Aorta (tissue), 5 donors: Measurements from ENCODE around the gene ESRP2. TPM values are rescaled to one million over a fixed set of nuclear protein-coding genes. Genes with fewer than 3 reads are reported as not detected.

ENCODE experiments used
- ATAC-seq: fragments of 200-7000 bp; cut with Tn5 transposase; one replicate; pipeline ENCODE4 v1.9.1; 2022; ENCODE audit warnings: moderate library complexity; ENCODE audit not compliant: low FRiP score
- DNase-seq, 2 donors: peaks; one replicate each; pipeline ENCODE4 v3.0.0-alpha.2; 2020
- H3K27ac ChIP-seq, 2 donors: one replicate each; pipeline ENCODE4 v1.5.1; 2013; ENCODE audit warnings: low read length in 2 of 2, mild to moderate bottlenecking in 2 of 2, moderate library complexity in 2 of 2, control low read depth in 1 of 2, inconsistent platforms in 1 of 2, low read depth in 1 of 2
- H3K27me3 ChIP-seq, 2 donors: one replicate each; pipeline ENCODE4 v1.6.1; 2013; ENCODE audit warnings: control low read depth in 1 of 2, low read length in 1 of 2, mild to moderate bottlenecking in 1 of 2, moderate library complexity in 1 of 2; ENCODE audit not compliant: insufficient read depth in 2 of 2, control insufficient read depth in 1 of 2
- H3K36me3 ChIP-seq, 2 donors: one replicate each; pipeline ENCODE4 v1.6.1; 2013; ENCODE audit warnings: control low read depth in 1 of 2, low read length in 1 of 2, mild to moderate bottlenecking in 1 of 2; ENCODE audit not compliant: insufficient read depth in 2 of 2, control insufficient read depth in 1 of 2
- H3K4me1 ChIP-seq, 2 donors: one replicate each; pipeline ENCODE4 v1.6.1; 2013; ENCODE audit warnings: low read length in 2 of 2, control low read depth in 1 of 2, mild to moderate bottlenecking in 1 of 2, moderate library complexity in 1 of 2; ENCODE audit not compliant: insufficient read depth in 2 of 2, control insufficient read depth in 1 of 2
- H3K4me3 ChIP-seq, 2 donors: one replicate each; pipeline ENCODE4 v1.5.1; 2013; ENCODE audit warnings: low read length in 2 of 2, control low read depth in 1 of 2, mild to moderate bottlenecking in 1 of 2
- H3K9me3 ChIP-seq: one replicate; pipeline ENCODE4 v1.6.1; 2013; ENCODE audit warnings: mild to moderate bottlenecking, low read length; ENCODE audit not compliant: control insufficient read depth
- WGBS, 2 donors: extraction: QIAGEN DNeasy Blood & Tissue Kit; methylation state at CpG; one replicate each; pipeline ENCODE4 v1.1.7; 2013; 5-methylcytosine and 5-hydroxymethylcytosine counted together
- intact Hi-C, 2 donors: fragments of 100-400 bp; cut with DNase I; formaldehyde crosslinking; loops; one replicate each; pipeline versions ENCODE4 v1.14.2 to v1.15.0; 2022
- polyA plus RNA-seq, 2 donors: library from polyadenylated mRNA; stranded (reverse); fragments of 200-250 nt; gene quantifications; one replicate each; pipeline ENCODE4 v1.2.3, GENCODE V29; 2013
- total RNA-seq, 2 donors: library from RNA; stranded (reverse); fragmentation: NEBNext Ultra II Directional; extraction: Animal tissue kit (Norgen Biotek cat#: 25700); gene quantifications; one replicate each; pipeline ENCODE4 v1.2.1, GENCODE V29; 2021
- donor health status: healthy with polysubstance abuse.
- donor health status: Bipolar disorder and iron deficiency.
- donor health status: DM: no; HTN: no; CAD: no.
- donor health status: DM: no; HTN: no; CAD: no.
- donor health status: DM: yes; HTN: yes; CAD: no.

Gene ESRP2
- total and polyA plus RNA-seq, 4 donors, result 0.03 to 2.3 (median 0.48) TPM

- Histone ChIP-seq H3K27ac (no peak overlapping the region), H3K27me3 (no peaks in the 10 kb centered on the region), H3K4me1 (no peaks in the 10 kb centered on the region), H3K36me3 (no peaks in the 10 kb centered on the region), H3K4me3 (no peak overlapping the region), H3K9me3 (no peaks in the 10 kb centered on the region)
- intact Hi-C loops, result loop anchor here in 1 of 2 donors (2.0 kb wide), 1 partner anchor 233 kb away; no protein-coding TSS in a partner anchor
- DNase-seq (no peak), ATAC-seq (no peak)
- 78 to 79% methylated on average over 4 of the region's 4 CpGs for WGBS, 2 donors
Measured at GRCh38 chr16:68226116-68226515, 9.8 kb downstream of the ESRP2 start.

GRCh38 chr16:68223072-68223471 is 12.9 kb downstream of the ESRP2 start:
- ATAC-seq (no peak), DNase-seq (no peak)
- WGBS, 2 donors, result 66 to 67% methylated on average over 1 of the region's 1 CpG
- intact Hi-C loops, result no loop called here
- Histone ChIP-seq H3K27me3 (no peaks in the 10 kb centered on the region), H3K27ac (no peak overlapping the region), H3K9me3 (no peaks in the 10 kb centered on the region), H3K36me3 (no peaks in the 10 kb centered on the region), H3K4me1 (peaks cover 0 to 2% of the 10 kb centered on the region in 2 donors), H3K4me3 (no peak overlapping the region)

GRCh38 chr16:68219725-68220351 is 16.1 kb downstream of the ESRP2 start:
- WGBS, 2 donors, result 85 to 90% methylated on average over 6 of the region's 6 CpGs
- no peaks in the 10 kb centered on the region for H3K36me3 ChIP-seq
- intact Hi-C loops, result no loop called here
- no peaks in the 10 kb centered on the region for H3K9me3 ChIP-seq
- DNase-seq (no peak), ATAC-seq (no peak)
- H3K27ac ChIP-seq, result no peak overlapping the region
- no peak overlapping the region for H3K4me3 ChIP-seq
- peaks cover 0 to 2% of the 10 kb centered on the region in 2 donors for H3K4me1 ChIP-seq
- H3K27me3 ChIP-seq, result no peaks in the 10 kb centered on the region

- DNase-seq (no peak), ATAC-seq (no peak)
- Histone ChIP-seq H3K4me1 (peaks cover 0 to 2% of the 10 kb centered on the region in 2 donors), H3K4me3 (no peak overlapping the region), H3K9me3 (no peaks in the 10 kb centered on the region), H3K27me3 (no peaks in the 10 kb centered on the region), H3K27ac (no peak overlapping the region), H3K36me3 (no peaks in the 10 kb centered on the region)
- 87 to 90% methylated on average over 4 of the region's 4 CpGs for WGBS, 2 donors
- intact Hi-C loops, result no loop called here
Measured at GRCh38 chr16:68217506-68217905, 18.4 kb downstream of the ESRP2 start.

GRCh38 chr16:68216240-68216639 is 19.7 kb downstream of the ESRP2 start:
- WGBS, 2 donors, result 89 to 94% methylated on average over 3 of the region's 3 CpGs
- no peak overlapping the region for H3K27ac ChIP-seq
- intact Hi-C loops, result no loop called here
- H3K4me1 ChIP-seq, result peaks cover 0 to 2% of the 10 kb centered on the region in 2 donors
- H3K9me3 ChIP-seq, result no peaks in the 10 kb centered on the region
- no peak overlapping the region for H3K4me3 ChIP-seq
- H3K27me3 ChIP-seq, result no peaks in the 10 kb centered on the region
- H3K36me3 ChIP-seq, result no peaks in the 10 kb centered on the region
- DNase-seq, result no peak
- ATAC-seq, result no peak

- Histone ChIP-seq H3K27me3 (no peaks in the 10 kb centered on the region), H3K27ac (no peak overlapping the region), H3K9me3 (no peaks in the 10 kb centered on the region), H3K36me3 (no peaks in the 10 kb centered on the region), H3K4me3 (no peak overlapping the region), H3K4me1 (peaks cover 0 to 2% of the 10 kb centered on the region in 2 donors)
- intact Hi-C loops, result no loop called here
- DNase-seq (no peak), ATAC-seq (no peak)
- WGBS, 2 donors, result 97 to 98% methylated on average over 1 of the region's 1 CpG
Measured at GRCh38 chr16:68215302-68215701, 20.6 kb downstream of the ESRP2 start.

- intact Hi-C loops, result no loop called here
- ATAC-seq, result no peak
Measured at GRCh38 chr16:68214726-68215125, 21.2 kb downstream of the ESRP2 start.

GRCh38 chr16:68206245-68206644 is 29.7 kb downstream of the ESRP2 start:
- no peaks in the 10 kb centered on the region for H3K27me3 ChIP-seq
- no peaks in the 10 kb centered on the region for H3K4me1 ChIP-seq
- 87 to 88% methylated on average over 2 of the region's 2 CpGs for WGBS, 2 donors
- H3K36me3 ChIP-seq, result no peaks in the 10 kb centered on the region
- ATAC-seq (no peak), DNase-seq (no peak)
- no peak overlapping the region for H3K27ac ChIP-seq
- no peaks in the 10 kb centered on the region for H3K9me3 ChIP-seq
- H3K4me3 ChIP-seq, result no peak overlapping the region
- intact Hi-C loops, result no loop called here

More at GRCh38 chr16:68214726-68215125, 21.2 kb downstream of the ESRP2 start:
- Histone ChIP-seq H3K27ac (no peak overlapping the region), H3K4me3 (no peak overlapping the region), H3K4me1 (peaks cover 0 to 2% of the 10 kb centered on the region in 2 donors), H3K36me3 (no peaks in the 10 kb centered on the region), H3K27me3 (no peaks in the 10 kb centered on the region), H3K9me3 (no peaks in the 10 kb centered on the region)
- DNase-seq, result no peak
- 59 to 67% methylated on average over 3 of the region's 3 CpGs for WGBS, 2 donors

GRCh38 chr16:68202091-68202519 is 33.8 kb downstream of the ESRP2 start:
- DNase-seq (no peak), ATAC-seq (no peak)
- no peak overlapping the region for H3K27ac ChIP-seq
- H3K9me3 ChIP-seq, result no peaks in the 10 kb centered on the region
- intact Hi-C loops, result no loop called here
- H3K27me3 ChIP-seq, result no peaks in the 10 kb centered on the region
- no peaks in the 10 kb centered on the region for H3K36me3 ChIP-seq
- no peaks in the 10 kb centered on the region for H3K4me1 ChIP-seq
- no peak overlapping the region for H3K4me3 ChIP-seq
